GM21786 (cell line): ENCODE results near the gene SPECC1L.

Experiments used
- ATAC-seq: cut with Tn5 transposase; IDR thresholded peaks from one replicate; pipeline ENCODE4 v1.9.1; 2021; ENCODE audit not compliant: unreplicated experiment

SPECC1L gene

GRCh38 chr22:24357547-24357946 lies 86.9 kb downstream of the SPECC1L start:
- no peak for ATAC-seq

GRCh38 chr22:24358105-24358836 lies 87.6 kb downstream of the SPECC1L start:
- ATAC-seq = no peak

- no peak for ATAC-seq
Measured at GRCh38 chr22:24359452-24360120, 89.0 kb downstream of the SPECC1L start.

GRCh38 chr22:24361976-24362646 lies 91.5 kb downstream of the SPECC1L start:
- ATAC-seq = no peak

- ATAC-seq = no peak
Measured at GRCh38 chr22:24363243-24363642, 92.6 kb downstream of the SPECC1L start.

- ATAC-seq = no peak
Measured at GRCh38 chr22:24366701-24367100, 96.1 kb downstream of the SPECC1L start.

- ATAC-seq = no peak
Measured at GRCh38 chr22:24367841-24368240, 97.2 kb downstream of the SPECC1L start.

GRCh38 chr22:24370401-24370800 lies 99.8 kb downstream of the SPECC1L start:
- ATAC-seq = no peak

GRCh38 chr22:24376002-24376401 lies 105.4 kb downstream of the SPECC1L start:
- no peak for ATAC-seq

- no peak for ATAC-seq
Measured at GRCh38 chr22:24376586-24376985, 106.0 kb downstream of the SPECC1L start.

GRCh38 chr22:24379536-24379935 lies 108.9 kb downstream of the SPECC1L start:
- no peak for ATAC-seq

GRCh38 chr22:24380220-24380904 lies 109.7 kb downstream of the SPECC1L start:
- ATAC-seq = no peak

GRCh38 chr22:24380905-24381230 lies 110.2 kb downstream of the SPECC1L start:
- ATAC-seq = no peak

- ATAC-seq = no peak
Measured at GRCh38 chr22:24383061-24383460, 112.4 kb downstream of the SPECC1L start.

GRCh38 chr22:24384131-24384530 lies 113.5 kb downstream of the SPECC1L start:
- ATAC-seq = no peak

GRCh38 chr22:24386937-24387471 lies 116.4 kb downstream of the SPECC1L start:
- ATAC-seq = no peak

- no peak for ATAC-seq
Measured at GRCh38 chr22:24389680-24390079, 119.0 kb downstream of the SPECC1L start.

- no peak for ATAC-seq
Measured at GRCh38 chr22:24390156-24390555, 119.5 kb downstream of the SPECC1L start.

- no peak for ATAC-seq
Measured at GRCh38 chr22:24390576-24390975, 119.9 kb downstream of the SPECC1L start.

GRCh38 chr22:24391836-24392217 lies 121.2 kb downstream of the SPECC1L start:
- no peak for ATAC-seq

- no peak for ATAC-seq
Measured at GRCh38 chr22:24392218-24392931, 121.7 kb downstream of the SPECC1L start.
